ENCODE data around the gene ZSCAN12. TPM values are rescaled to one million over a fixed set of nuclear protein-coding genes. Genes with fewer than 3 reads are reported as not detected.
"Not testable (repeated sequence)": the region's sequence is repeated elsewhere in the genome, so short reads cannot be mapped to it uniquely, and the experiment has no call there.

Gene ZSCAN12
- total RNA-seq, 1 donor from 2014 or later: 1.2 TPM

GRCh38 chr6:28395918-28396317, 3.6 kb downstream of the ZSCAN12 start:
- ATAC-seq: no peak
- no peak for DNase-seq (ENCODE audit: low spot score)

GRCh38 chr6:28393912-28394662, 5.5 kb downstream of the ZSCAN12 start:
- ATAC-seq (peak; percentile 55), DNase-seq (ENCODE audit: low spot score) (no peak)

- ATAC-seq (no peak), DNase-seq (ENCODE audit: low spot score) (no peak)
These were observed 8.9 kb downstream of the ZSCAN12 start for GRCh38 chr6:28390688-28391087.

GRCh38 chr6:28384143-28384533, 15.4 kb downstream of the ZSCAN12 start:
- DNase-seq (ENCODE audit: low spot score) (no peak), ATAC-seq (no peak)

- ATAC-seq (peak; percentile 99), DNase-seq (ENCODE audit: low spot score) (peak; percentile 94)
These were observed 16.1 kb downstream of the ZSCAN12 start for GRCh38 chr6:28383235-28384142.

GRCh38 chr6:28380381-28380780, 19.2 kb downstream of the ZSCAN12 start:
- no peak for ATAC-seq
- no peak for DNase-seq (ENCODE audit: low spot score)

- ATAC-seq: no peak
- no peak for DNase-seq (ENCODE audit: low spot score)
These were observed 20.9 kb downstream of the ZSCAN12 start for GRCh38 chr6:28378644-28379043.

GRCh38 chr6:28377879-28378278, 21.7 kb downstream of the ZSCAN12 start:
- ATAC-seq (no peak), DNase-seq (ENCODE audit: low spot score) (no peak)

- ATAC-seq: no peak
- no peak for DNase-seq (ENCODE audit: low spot score)
These were observed 25.6 kb downstream of the ZSCAN12 start for GRCh38 chr6:28373925-28374324.

- DNase-seq (ENCODE audit: low spot score) (no peak), ATAC-seq (no peak)
These were observed 27.7 kb downstream of the ZSCAN12 start for GRCh38 chr6:28371706-28372451.

- DNase-seq (ENCODE audit: low spot score): no peak
These were observed 28.3 kb downstream of the ZSCAN12 start for GRCh38 chr6:28371280-28371679.

GRCh38 chr6:28370440-28370839, 29.1 kb downstream of the ZSCAN12 start:
- DNase-seq (ENCODE audit: low spot score) (no peak), ATAC-seq (no peak)

More at GRCh38 chr6:28371280-28371679, 28.3 kb downstream of the ZSCAN12 start:
- ATAC-seq: no peak

- DNase-seq (ENCODE audit: low spot score) (no peak), ATAC-seq (no peak)
These were observed 30.1 kb downstream of the ZSCAN12 start for GRCh38 chr6:28369463-28369862.

- DNase-seq (ENCODE audit: low spot score) (no peak), ATAC-seq (no peak)
These were observed 31.0 kb downstream of the ZSCAN12 start for GRCh38 chr6:28368522-28368921.

- not testable (repeated sequence) for DNase-seq (ENCODE audit: low spot score); ATAC-seq
These were observed 34.0 kb downstream of the ZSCAN12 start for GRCh38 chr6:28365590-28365989.

GRCh38 chr6:28360961-28361360, 38.6 kb downstream of the ZSCAN12 start:
- DNase-seq (ENCODE audit: low spot score) (no peak), ATAC-seq (no peak)

- not testable (repeated sequence) for DNase-seq (ENCODE audit: low spot score); ATAC-seq
These were observed 40.0 kb downstream of the ZSCAN12 start for GRCh38 chr6:28359562-28359961.

GRCh38 chr6:28357036-28357435, 42.5 kb downstream of the ZSCAN12 start:
- no peak for DNase-seq (ENCODE audit: low spot score)
- ATAC-seq: no peak

- no peak for DNase-seq (ENCODE audit: low spot score)
- ATAC-seq: no peak
These were observed 42.9 kb downstream of the ZSCAN12 start for GRCh38 chr6:28356666-28357020.

GRCh38 chr6:28355743-28356665, 43.5 kb downstream of the ZSCAN12 start:
- ATAC-seq (peak; percentile 95), DNase-seq (ENCODE audit: low spot score) (peak; percentile 81)

Data from left lobe of liver (tissue), 2 donors.